SKM-1 treated with dmso at 0.1 percent for 144 hours (cell line): Measurements from ENCODE around the gene CBY3.
"Not testable (repeated sequence)": the region's sequence is repeated elsewhere in the genome, so short reads cannot be mapped to it uniquely, and the experiment has no call there.

Experiments used
- DNase-seq: peaks from one replicate; lab custom pipeline; 2025; ENCODE audit not compliant: unreplicated experiment; lab: John Stamatoyannopoulos, UW

Gene CBY3

GRCh38 chr5:179680780-179681401 is at the start of gene CBY3:
TSS of gene CBY3 (minus strand) at chr5:179681034. CDS start at chr5:179680918, 116 bp downstream.
- DNase-seq, result no peak

- no peak for DNase-seq
Measured at GRCh38 chr5:179730356-179730755, 49.5 kb upstream of the CBY3 start.

GRCh38 chr5:179729727-179730126 is 48.9 kb upstream of the CBY3 start:
- no peak for DNase-seq

- DNase-seq, result no peak
Measured at GRCh38 chr5:179729303-179729702, 48.5 kb upstream of the CBY3 start.

GRCh38 chr5:179727106-179727505 is 46.3 kb upstream of the CBY3 start:
- DNase-seq, result no peak

- DNase-seq, result no peak
Measured at GRCh38 chr5:179724163-179724562, 43.3 kb upstream of the CBY3 start.

GRCh38 chr5:179720222-179720621 is 39.4 kb upstream of the CBY3 start:
- no peak for DNase-seq

GRCh38 chr5:179716286-179716685 is 35.5 kb upstream of the CBY3 start:
- no peak for DNase-seq

- DNase-seq, result peak; percentile 10
Measured at GRCh38 chr5:179700401-179700918, 19.6 kb upstream of the CBY3 start.

- no peak for DNase-seq
Measured at GRCh38 chr5:179699616-179700237, 18.9 kb upstream of the CBY3 start.

GRCh38 chr5:179698935-179699615 is 18.2 kb upstream of the CBY3 start, which contains the start of gene CANX:
TSS of gene CANX (plus strand) at chr5:179698967. CDS start at chr5:179705682, 6,715 bp downstream.
- no peak for DNase-seq

GRCh38 chr5:179697993-179698934 is 17.4 kb upstream of the CBY3 start:
- peak; percentile 99 for DNase-seq

GRCh38 chr5:179697543-179697942 is 16.7 kb upstream of the CBY3 start:
- DNase-seq, result not testable (repeated sequence)

GRCh38 chr5:179697108-179697507 is 16.3 kb upstream of the CBY3 start:
- no peak for DNase-seq

GRCh38 chr5:179696603-179697002 is 15.8 kb upstream of the CBY3 start:
- DNase-seq, result no peak

- DNase-seq, result no peak
Measured at GRCh38 chr5:179694561-179694960, 13.7 kb upstream of the CBY3 start.

- peak; percentile 11 for DNase-seq
Measured at GRCh38 chr5:179689212-179689611, 8.4 kb upstream of the CBY3 start.

- no peak for DNase-seq
Measured at GRCh38 chr5:179680014-179680779, 637 bp downstream of the CBY3 start.

GRCh38 chr5:179679014-179679674 is 1.7 kb downstream of the CBY3 start:
- DNase-seq, result no peak
